ENCODE results near the gene MAP3K13.
"Not testable (repeated sequence)": the region's sequence is repeated elsewhere in the genome, so short reads cannot be mapped to it uniquely, and the experiment has no call there.

MAP3K13 gene

GRCh38 chr3:185371306-185372074 is 8.6 kb downstream of the MAP3K13 start:
- H3K9ac ChIP-seq = no peak overlapping the region

GRCh38 chr3:185381320-185382058 is 18.6 kb downstream of the MAP3K13 start:
- Histone ChIP-seq H2AFZ (no peak overlapping the region), H3K36me3 (ENCODE audit: control insufficient read depth, insufficient read depth, low read length) (no peaks in the 10 kb centered on the region), H3K79me2 (no peaks in the 10 kb centered on the region), H3K27ac (no peak overlapping the region), H3K9me3 (ENCODE audit: control insufficient read depth, low read length) (no peaks in the 10 kb centered on the region), H3K4me1 (no peaks in the 10 kb centered on the region), H3K9ac (no peak overlapping the region), H3K4me2 (ENCODE audit: low read length) (no peak overlapping the region), H3K27me3 (ENCODE audit: control insufficient read depth, insufficient read depth, low read length) (no peaks in the 10 kb centered on the region), H3K4me3 (ENCODE audit: low read depth, low read length) (no peak overlapping the region)
- TF ChIP-seq CTCF (IDR thresholded peaks at IDR 0.05) = no peak

More at GRCh38 chr3:185371306-185372074, 8.6 kb downstream of the MAP3K13 start:
- no peak overlapping the region for H3K27ac ChIP-seq
- no peaks in the 10 kb centered on the region for H3K4me1 ChIP-seq
- H3K4me2 ChIP-seq (ENCODE audit: low read length) = no peak overlapping the region
- no peak overlapping the region for H2AFZ ChIP-seq
- H3K4me3 ChIP-seq (ENCODE audit: low read depth, low read length) = no peak overlapping the region
- TF ChIP-seq CTCF (IDR thresholded peaks at IDR 0.05) = no peak
- no peaks in the 10 kb centered on the region for H3K9me3 ChIP-seq (ENCODE audit: control insufficient read depth, low read length)
- no peaks in the 10 kb centered on the region for H3K36me3 ChIP-seq (ENCODE audit: control insufficient read depth, insufficient read depth, low read length)
- no peaks in the 10 kb centered on the region for H3K27me3 ChIP-seq (ENCODE audit: control insufficient read depth, insufficient read depth, low read length)
- peaks cover 42% of the 10 kb centered on the region for H3K79me2 ChIP-seq

GRCh38 chr3:185382154-185382553 is 19.2 kb downstream of the MAP3K13 start:
- Histone ChIP-seq H2AFZ (no peak overlapping the region), H3K27ac (no peak overlapping the region), H3K9me3 (ENCODE audit: control insufficient read depth, low read length) (no peaks in the 10 kb centered on the region), H3K27me3 (ENCODE audit: control insufficient read depth, insufficient read depth, low read length) (no peaks in the 10 kb centered on the region), H3K79me2 (no peaks in the 10 kb centered on the region), H3K4me1 (no peaks in the 10 kb centered on the region), H3K4me3 (ENCODE audit: low read depth, low read length) (no peak overlapping the region), H3K4me2 (ENCODE audit: low read length) (no peak overlapping the region), H3K36me3 (ENCODE audit: control insufficient read depth, insufficient read depth, low read length) (no peaks in the 10 kb centered on the region), H3K9ac (no peak overlapping the region)
- no peak for TF ChIP-seq CTCF (IDR thresholded peaks at IDR 0.05)

- not testable (repeated sequence) for H3K27ac ChIP-seq; H3K36me3 ChIP-seq (ENCODE audit: control insufficient read depth, insufficient read depth, low read length); H3K9ac ChIP-seq; H3K27me3 ChIP-seq (ENCODE audit: control insufficient read depth, insufficient read depth, low read length); H2AFZ ChIP-seq; H3K9me3 ChIP-seq (ENCODE audit: control insufficient read depth, low read length); H3K4me2 ChIP-seq (ENCODE audit: low read length); H3K4me3 ChIP-seq (ENCODE audit: low read depth, low read length); H3K79me2 ChIP-seq; H3K4me1 ChIP-seq
These were observed 23.6 kb downstream of the MAP3K13 start for GRCh38 chr3:185386515-185386914.

- Histone ChIP-seq H3K79me2 (no peaks in the 10 kb centered on the region), H3K4me1 (no peaks in the 10 kb centered on the region), H3K27me3 (ENCODE audit: control insufficient read depth, insufficient read depth, low read length) (no peaks in the 10 kb centered on the region), H3K27ac (no peak overlapping the region), H3K4me3 (ENCODE audit: low read depth, low read length) (no peak overlapping the region), H3K9me3 (ENCODE audit: control insufficient read depth, low read length) (no peaks in the 10 kb centered on the region), H3K36me3 (ENCODE audit: control insufficient read depth, insufficient read depth, low read length) (no peaks in the 10 kb centered on the region), H2AFZ (no peak overlapping the region), H3K4me2 (ENCODE audit: low read length) (no peak overlapping the region), H3K9ac (no peak overlapping the region)
- no peak for TF ChIP-seq CTCF (IDR thresholded peaks at IDR 0.05)
These were observed 24.7 kb downstream of the MAP3K13 start for GRCh38 chr3:185387646-185388045.

All from parathyroid adenoma (tissue), 2 donors.